Heart right ventricle (tissue), 16 donors: ENCODE results near the gene LRRTM4. TPM values are rescaled to one million over a fixed set of nuclear protein-coding genes. Genes with fewer than 3 reads are reported as not detected.

Experiments
- ATAC-seq, 8 donors: fragments of 200-7000 bp; cut with Tn5 transposase; one replicate each; pipeline ENCODE4 v1.9.1; 2020; ENCODE audit warnings: mild to moderate bottlenecking in 8 of 8, moderate library complexity in 8 of 8, moderate number of reproducible peaks in 1 of 8
- DNase-seq, 2 donors: peaks; one replicate each; pipeline ENCODE4 v3.0.0-alpha.2; 2020
- H3K27ac ChIP-seq, 10 donors: fragments of 200-600 bp; sonication (generic) in 2 of 10; one replicate each; pipeline versions ENCODE4 v1.5.0 to v1.8.0; 2020 to 2022; ENCODE audit warnings: mild to moderate bottlenecking in 3 of 10
- H3K27me3 ChIP-seq, 7 donors: fragments of 200-600 bp; one replicate each; pipeline ENCODE4 v1.8.0; 2021 to 2022; ENCODE audit warnings: mild to moderate bottlenecking in 2 of 7
- H3K36me3 ChIP-seq, 9 donors: fragments of 200-600 bp; sonication (generic) in 1 of 9; one replicate each; pipeline versions ENCODE4 v1.5.0 to v1.8.0; 2020 to 2022; ENCODE audit warnings: mild to moderate bottlenecking in 2 of 9
- H3K4me1 ChIP-seq, 9 donors: fragments of 200-600 bp; sonication (generic) in 1 of 9; one replicate each; pipeline versions ENCODE4 v1.5.0 to v1.8.0; 2020 to 2022; ENCODE audit warnings: mild to moderate bottlenecking in 4 of 9
- H3K4me3 ChIP-seq, 10 donors: fragments of 200-600 bp; sonication (generic) in 2 of 10; one replicate each; pipeline versions ENCODE4 v1.5.0 to v1.8.0; 2020 to 2022; ENCODE audit warnings: mild to moderate bottlenecking in 7 of 10, moderate library complexity in 2 of 10
- H3K9me3 ChIP-seq, 11 donors: fragments of 200-600 bp in 10 of 11; sonication (generic) in 2 of 11; one replicate each; pipeline versions ENCODE4 v1.5.0 to v1.8.0; 2013 to 2022; ENCODE audit warnings: mild to moderate bottlenecking in 2 of 11, control low read depth in 1 of 11, moderate library complexity in 1 of 11
- WGBS, 2 donors: extraction: QIAGEN DNeasy Blood & Tissue Kit; methylation state at CpG; one replicate each; pipeline ENCODE4 v1.1.7; 2013; ENCODE audit warnings: inconsistent platforms in 1 of 2; 5-methylcytosine and 5-hydroxymethylcytosine counted together
- intact Hi-C, 10 donors: fragments of 100-400 bp; cut with DNase I; formaldehyde crosslinking; loops; one replicate each; pipeline versions ENCODE4 v1.11.1 to v1.14.2; 2022
- polyA plus RNA-seq, 2 donors: library from polyadenylated mRNA; stranded (reverse); fragments of 200-250 nt; gene quantifications; one replicate each; pipeline ENCODE4 v1.2.3, GENCODE V29; 2013
- total RNA-seq, 10 donors: library from RNA; stranded (reverse); fragmentation: NEBNext Ultra II Directional in 3 of 10; extraction: Animal tissue kit (Norgen Biotek cat#: 25700) in 3 of 10; gene quantifications; one replicate each; pipeline versions ENCODE4 v1.2.1 to v1.2.4, GENCODE V29; 2021 to 2023
- TF ChIP-seq, protein P1 (sequence below), 9 donors: fragments of 200-600 bp; sonication (generic) in 2 of 9; IDR thresholded peaks; one replicate each; pipeline versions ENCODE4 v1.5.0 to v1.8.0; 2021 to 2022; ENCODE audit warnings: antibody characterized with exemption in 9 of 9, mild to moderate bottlenecking in 5 of 9, moderate library complexity in 1 of 9
- donor health status: Arrhythmogenic right ventricular cardiomyopathy.
- donor health status: ischemic (EF 13 %, LVEDD 7.1; RV severe dilation, severe dysfunction).
- donor health status: healthy with polysubstance abuse.
- donor health status: DM: no; HTN: yes; CAD: no.
- donor health status: DM: no; HTN: no; CAD: no.
- donor health status: ischemic (EF 25% LVEDD 6.9; RV normal size, moderate dysfunction).
- donor health status: ischemic (EF 25% LVEDD 5.7; RV mildly dilated, moderate dysfunction).
- donor health status: healthy.
- donor health status: DM: yes; HTN: yes; CAD: no.
- donor health status: Ischemic cardiomyopathy.
- donor health status: ischemic (EF 35%, LVEDD 5.7; RV mildly dilated, moderate dysfunction).
- donor health status: nonischemic (EF 11% LVEDD 7.7; RV severe dilation, severe dysfunction).
- donor health status: DM: yes; HTN: yes; CAD: no.
- donor health status: PGD.
- donor health status: ischemic (EF 29% LVEDD 5.4; RV normal size, mild dysfunction).
- donor health status: nonischemic (EF 23%, LVEDD 6.1; RV moderate dilation, normal function).

The LRRTM4 gene
- total and polyA plus RNA-seq, 12 donors, result 0.11 to 2.2 (median 0.98) TPM

DNA sequence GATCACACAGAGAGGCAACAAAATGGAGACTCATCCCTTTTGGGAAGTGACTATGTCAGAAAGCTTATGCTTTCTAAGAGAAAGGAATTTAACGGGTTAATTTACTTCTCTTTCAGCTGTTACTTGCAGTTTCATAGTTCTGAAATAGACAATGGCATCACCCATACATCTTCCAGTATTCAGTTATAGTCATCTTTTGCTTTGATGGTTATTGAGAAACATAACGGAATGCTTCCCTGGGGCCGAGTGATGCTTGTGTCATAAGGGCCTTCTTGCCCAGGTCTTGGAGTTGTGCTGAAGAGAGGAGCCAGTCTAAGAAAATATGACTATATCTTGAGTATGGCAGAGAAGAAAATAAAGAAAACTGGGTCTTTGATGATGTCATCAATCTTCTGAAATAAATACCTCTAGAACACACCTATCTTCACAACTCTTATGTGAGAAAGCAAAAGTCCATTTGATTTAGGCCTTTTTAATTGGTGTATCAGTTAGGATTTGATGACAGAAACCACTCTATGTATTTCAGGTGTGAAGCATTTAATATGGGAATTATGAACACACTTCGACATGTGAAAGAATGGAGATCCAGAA lies 328.2 kb downstream of the LRRTM4 start:
- H3K4me3 ChIP-seq, result no peak overlapping the region
- ATAC-seq (no peak), DNase-seq (no peak)
- no peak overlapping the region for H3K27ac ChIP-seq
- 83 to 85% methylated on average over 4 of the region's 4 CpGs for WGBS, 2 donors
- H3K4me1 ChIP-seq, result no peaks in the 10 kb centered on the region
- H3K36me3 ChIP-seq, result no peaks in the 10 kb centered on the region
- TF ChIP-seq, protein P1, sequence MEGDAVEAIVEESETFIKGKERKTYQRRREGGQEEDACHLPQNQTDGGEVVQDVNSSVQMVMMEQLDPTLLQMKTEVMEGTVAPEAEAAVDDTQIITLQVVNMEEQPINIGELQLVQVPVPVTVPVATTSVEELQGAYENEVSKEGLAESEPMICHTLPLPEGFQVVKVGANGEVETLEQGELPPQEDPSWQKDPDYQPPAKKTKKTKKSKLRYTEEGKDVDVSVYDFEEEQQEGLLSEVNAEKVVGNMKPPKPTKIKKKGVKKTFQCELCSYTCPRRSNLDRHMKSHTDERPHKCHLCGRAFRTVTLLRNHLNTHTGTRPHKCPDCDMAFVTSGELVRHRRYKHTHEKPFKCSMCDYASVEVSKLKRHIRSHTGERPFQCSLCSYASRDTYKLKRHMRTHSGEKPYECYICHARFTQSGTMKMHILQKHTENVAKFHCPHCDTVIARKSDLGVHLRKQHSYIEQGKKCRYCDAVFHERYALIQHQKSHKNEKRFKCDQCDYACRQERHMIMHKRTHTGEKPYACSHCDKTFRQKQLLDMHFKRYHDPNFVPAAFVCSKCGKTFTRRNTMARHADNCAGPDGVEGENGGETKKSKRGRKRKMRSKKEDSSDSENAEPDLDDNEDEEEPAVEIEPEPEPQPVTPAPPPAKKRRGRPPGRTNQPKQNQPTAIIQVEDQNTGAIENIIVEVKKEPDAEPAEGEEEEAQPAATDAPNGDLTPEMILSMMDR (IDR thresholded peaks at IDR 0.05), result no peak
- no peaks in the 10 kb centered on the region for H3K27me3 ChIP-seq
- no peaks in the 10 kb centered on the region for H3K9me3 ChIP-seq
- intact Hi-C loops, result no loop called here

DNA sequence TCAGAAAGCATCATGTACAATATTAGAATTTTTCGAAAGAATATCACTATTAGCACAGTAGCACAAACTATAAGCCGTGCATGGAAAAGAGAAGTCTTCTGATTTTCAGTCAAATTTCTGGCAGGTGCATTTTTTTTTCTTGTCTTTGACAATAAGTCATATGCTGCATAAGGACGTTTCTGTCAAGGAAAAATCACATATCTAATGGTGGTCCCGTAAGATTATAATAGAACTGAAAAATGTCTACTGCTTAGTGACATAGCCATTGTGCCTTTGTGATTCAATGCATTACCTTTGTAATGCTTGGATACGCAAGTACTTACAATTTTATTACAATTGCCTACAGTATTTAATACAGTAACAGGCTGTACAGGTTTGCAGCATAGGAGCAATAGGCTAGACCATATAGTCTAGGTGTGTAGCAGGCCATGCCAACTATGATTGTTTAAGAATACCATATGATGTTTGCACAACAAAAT lies 329.3 kb downstream of the LRRTM4 start:
- DNase-seq, result no peak
- H3K9me3 ChIP-seq, result no peaks in the 10 kb centered on the region
- intact Hi-C loops, result no loop called here
- H3K4me1 ChIP-seq, result no peaks in the 10 kb centered on the region
- WGBS, 2 donors, result 78 to 80% methylated on average over 5 of the region's 5 CpGs
- H3K36me3 ChIP-seq, result no peaks in the 10 kb centered on the region
- H3K4me3 ChIP-seq, result no peak overlapping the region
- ATAC-seq, result no peak
- no peak overlapping the region for H3K27ac ChIP-seq
- TF ChIP-seq, protein P1 (IDR thresholded peaks at IDR 0.05), result no peak
- no peaks in the 10 kb centered on the region for H3K27me3 ChIP-seq

DNA sequence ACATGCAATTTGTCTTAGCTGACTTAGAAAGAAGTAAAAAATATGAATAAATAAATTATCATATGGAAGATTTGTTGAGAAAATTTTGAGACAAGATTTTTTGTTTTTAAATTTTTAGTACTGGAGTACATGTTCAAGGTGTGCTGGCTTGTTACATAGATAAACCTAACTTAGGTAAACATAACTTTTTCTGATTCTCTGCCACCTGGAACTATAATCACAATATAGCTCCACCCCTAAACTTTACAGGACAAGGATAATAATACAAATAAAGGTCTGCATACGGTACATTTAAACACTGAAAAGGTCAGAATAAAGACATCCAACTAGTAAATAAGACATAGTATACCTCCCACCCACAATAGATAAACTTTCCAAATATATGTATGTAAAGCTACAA lies 330.5 kb downstream of the LRRTM4 start:
- Histone ChIP-seq H3K4me1 (no peaks in the 10 kb centered on the region), H3K36me3 (no peaks in the 10 kb centered on the region), H3K27ac (no peak overlapping the region), H3K27me3 (no peaks in the 10 kb centered on the region), H3K9me3 (peaks cover 0 to 2% (median 0%) of the 10 kb centered on the region in 11 donors), H3K4me3 (no peak overlapping the region)
- ATAC-seq (no peak), DNase-seq (no peak)
- WGBS, 2 donors, result 0 to 82% methylated on average over 1 of the region's 1 CpG
- intact Hi-C loops, result no loop called here
- TF ChIP-seq, protein P1 (IDR thresholded peaks at IDR 0.05), result no peak

DNA sequence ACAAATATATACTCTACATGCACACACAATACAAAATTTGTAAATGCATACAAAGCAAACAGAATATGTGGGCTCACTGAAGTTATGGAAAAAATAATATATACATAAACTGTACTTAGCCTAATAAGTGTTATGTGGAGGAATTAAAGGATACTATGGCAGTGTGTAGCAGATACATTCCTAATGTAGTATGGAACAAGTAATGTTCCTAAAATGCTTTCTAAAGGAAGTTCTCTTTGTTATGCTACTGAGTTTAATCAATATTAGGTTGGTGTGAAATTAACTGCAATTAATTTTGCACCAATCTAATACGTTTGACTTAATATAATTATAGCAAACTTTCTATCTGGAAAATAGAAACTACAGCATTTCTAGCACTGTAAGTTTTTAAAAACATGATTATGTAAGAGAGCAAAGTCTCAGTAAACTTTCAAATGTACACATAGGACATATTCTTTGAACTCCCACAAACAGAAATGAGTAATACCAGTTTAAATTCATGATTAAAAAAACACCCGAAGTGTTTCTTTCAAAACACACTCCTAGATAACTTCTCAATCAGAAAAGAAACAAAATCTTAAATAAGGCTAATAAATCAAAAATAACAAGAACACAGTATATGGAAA lies 331.3 kb downstream of the LRRTM4 start:
- DNase-seq (no peak), ATAC-seq (no peak)
- no peaks in the 10 kb centered on the region for H3K27me3 ChIP-seq
- TF ChIP-seq, protein P1 (IDR thresholded peaks at IDR 0.05), result no peak
- no peaks in the 10 kb centered on the region for H3K36me3 ChIP-seq
- intact Hi-C loops, result no loop called here
- whole genome bisulfite sequencing, 2 donors, result 68 to 69% methylated on average over 2 of the region's 2 CpGs
- no peak overlapping the region for H3K4me3 ChIP-seq
- H3K4me1 ChIP-seq, result no peaks in the 10 kb centered on the region
- no peak overlapping the region for H3K27ac ChIP-seq
- peaks cover 0 to 2% (median 0%) of the 10 kb centered on the region in 11 donors for H3K9me3 ChIP-seq
